Ramos (cell line): ENCODE data around the gene EPHA5.

Experiments
- in situ Hi-C: fragments of 300-500 bp; cut with MboI; formaldehyde crosslinking; loops from one replicate; pipeline ENCODE4 v1.14.3; 2022; ENCODE audit warnings: low sequenced_read_pairs; ENCODE audit not compliant: unreplicated experiment

EPHA5 gene

DNA sequence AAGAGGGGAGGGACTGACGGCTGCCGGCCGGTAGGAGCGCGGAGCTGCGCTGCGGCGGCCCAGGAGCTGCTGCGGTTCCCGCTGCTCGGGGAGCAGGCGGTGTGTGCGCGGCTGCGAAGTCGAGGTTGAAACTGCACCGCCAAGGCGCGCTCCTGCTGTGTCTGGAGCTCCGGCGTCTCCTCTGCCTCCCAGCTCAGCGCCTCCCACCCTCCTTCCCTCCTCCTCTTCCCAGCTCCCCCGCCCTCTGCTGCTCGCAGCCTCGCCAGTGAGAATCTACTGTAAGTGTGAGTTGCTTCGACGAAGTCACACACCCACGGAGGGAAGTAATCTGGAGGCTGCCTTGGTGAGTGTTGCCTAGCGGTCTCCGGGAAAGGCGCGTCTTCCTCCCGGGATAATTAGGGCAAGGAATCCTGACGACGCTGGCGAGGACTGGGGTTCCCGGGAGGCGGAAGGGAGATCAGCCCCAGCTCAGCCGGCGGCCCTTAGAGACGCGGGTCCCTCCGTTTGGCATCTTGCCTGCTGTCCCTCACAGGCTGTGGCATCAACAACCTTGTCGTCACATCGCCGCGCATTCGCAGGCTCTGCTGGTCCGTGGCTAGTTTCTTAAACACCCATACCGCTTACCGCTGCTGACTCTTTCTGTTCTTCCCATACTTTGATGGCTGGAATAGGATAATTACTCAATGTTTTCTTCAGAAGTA, at the start of gene EPHA5:
EPHA5 (minus strand) TSS at position 159 of the 701 bp plus-strand sequence. CDS start 747 bp downstream, outside the sequence.
- in situ Hi-C loops, result no loop called here

GRCh38 chr4:65719635-65720034, 49.3 kb upstream of the EPHA5 start:
- in situ Hi-C loops, result no loop called here

DNA sequence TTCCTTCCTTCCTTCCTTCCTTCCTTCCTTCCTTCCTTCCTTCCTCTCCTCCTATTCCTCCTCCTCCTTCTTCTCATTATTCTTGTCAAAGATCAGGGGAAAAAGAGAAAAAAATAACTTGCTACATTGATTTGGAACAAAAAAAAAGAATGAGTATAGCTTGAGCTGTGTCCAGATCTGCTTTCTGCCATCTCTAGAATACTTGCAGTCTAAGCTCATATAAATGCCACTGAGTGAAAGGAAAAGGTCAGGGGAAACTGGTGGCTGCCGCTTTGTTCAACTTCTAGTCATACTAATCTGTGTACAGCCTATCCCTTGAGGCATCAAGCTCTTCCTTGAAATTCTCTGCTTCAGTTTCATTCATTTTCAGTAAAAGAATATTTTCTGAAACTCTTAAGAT, 28.3 kb upstream of the EPHA5 start:
- in situ Hi-C loops, result no loop called here

DNA sequence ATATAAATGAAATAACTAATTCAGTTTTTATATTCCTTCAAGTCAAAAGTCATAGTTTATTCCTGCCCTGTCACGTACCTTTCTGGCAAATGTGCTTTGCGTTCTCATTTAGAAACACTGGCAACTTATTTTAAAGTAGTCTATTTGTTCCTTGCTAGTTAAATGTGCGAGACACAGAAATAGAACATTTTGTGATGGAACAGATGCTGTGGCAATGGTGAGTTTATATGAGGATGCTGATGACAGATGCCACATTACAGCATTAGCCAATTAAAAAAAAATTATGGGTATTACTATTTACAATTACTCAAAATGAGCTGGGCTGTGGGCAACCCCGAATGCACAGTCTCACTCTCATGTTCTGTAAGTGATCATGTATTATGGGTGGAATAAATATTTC, 26.1 kb upstream of the EPHA5 start:
- in situ Hi-C loops, result no loop called here

GRCh38 chr4:65671372-65671771, 1.1 kb upstream of the EPHA5 start:
- in situ Hi-C loops, result no loop called here

GRCh38 chr4:65670020-65670330, 314 bp downstream of the EPHA5 start:
- in situ Hi-C loops, result no loop called here

GRCh38 chr4:65669111-65670019, 924 bp downstream of the EPHA5 start:
- in situ Hi-C loops, result no loop called here

- in situ Hi-C loops, result no loop called here
Observed at GRCh38 chr4:65668201-65669089, 1.8 kb downstream of the EPHA5 start.

DNA sequence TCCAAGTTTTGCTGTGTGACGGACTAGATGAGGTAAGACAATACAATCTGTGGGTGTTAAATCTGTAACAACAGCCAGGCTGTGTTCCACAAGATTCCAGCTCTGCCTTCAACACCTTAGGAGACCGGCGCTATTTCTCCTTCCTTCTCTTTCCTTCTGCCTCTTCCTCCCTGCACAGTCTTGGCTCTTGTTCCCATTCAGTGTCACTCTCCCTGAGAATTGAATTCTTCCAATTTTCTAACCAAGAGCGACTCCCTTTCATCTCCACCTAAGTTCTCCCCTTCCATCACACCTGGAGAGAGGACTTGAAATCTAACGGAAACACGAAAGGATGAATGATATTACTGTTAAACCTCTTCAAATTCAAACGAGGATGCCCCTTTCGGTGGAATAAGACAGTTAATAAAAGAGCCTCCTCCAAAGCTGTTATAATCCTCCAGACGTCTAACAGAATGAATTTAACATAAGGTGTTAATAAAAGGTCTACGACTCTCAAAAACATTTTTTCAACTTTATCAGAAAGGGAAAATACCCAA, 2.7 kb downstream of the EPHA5 start:
- in situ Hi-C loops, result no loop called here

DNA sequence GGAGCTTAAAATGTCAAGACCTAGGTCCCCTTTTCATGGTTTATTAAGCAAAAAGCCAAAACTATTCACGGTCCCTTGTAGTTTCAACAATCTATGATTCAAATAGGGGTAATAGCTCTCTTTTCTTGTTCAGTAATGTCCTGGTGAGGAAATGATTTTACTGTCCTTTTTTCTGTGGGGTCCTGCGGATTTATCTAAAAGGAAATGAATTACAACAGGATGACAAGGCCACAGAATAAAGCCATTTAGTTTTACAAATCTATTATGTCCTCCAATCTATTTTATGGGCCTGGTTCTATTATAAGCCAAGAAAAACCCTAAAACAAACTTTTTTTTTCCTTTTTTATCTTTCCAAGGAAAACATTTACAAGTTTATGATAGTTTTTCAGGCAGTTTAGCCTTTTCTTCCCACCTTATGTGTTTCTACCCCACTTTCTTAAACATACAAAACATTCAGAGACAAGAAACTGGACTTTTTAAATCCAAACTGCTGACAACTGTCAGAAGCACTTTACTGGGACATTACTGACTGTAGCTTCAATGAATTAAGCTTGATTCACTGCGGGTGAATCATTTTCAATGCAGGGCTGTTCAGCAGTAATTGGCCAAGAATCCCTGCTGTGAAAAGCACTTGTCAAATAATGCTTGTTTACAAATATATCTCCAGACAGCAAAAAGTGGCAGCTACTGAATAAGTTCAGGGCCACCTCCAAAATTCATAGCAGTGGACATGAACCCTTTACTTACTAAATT, 4.3 kb downstream of the EPHA5 start:
- in situ Hi-C loops, result no loop called here

DNA sequence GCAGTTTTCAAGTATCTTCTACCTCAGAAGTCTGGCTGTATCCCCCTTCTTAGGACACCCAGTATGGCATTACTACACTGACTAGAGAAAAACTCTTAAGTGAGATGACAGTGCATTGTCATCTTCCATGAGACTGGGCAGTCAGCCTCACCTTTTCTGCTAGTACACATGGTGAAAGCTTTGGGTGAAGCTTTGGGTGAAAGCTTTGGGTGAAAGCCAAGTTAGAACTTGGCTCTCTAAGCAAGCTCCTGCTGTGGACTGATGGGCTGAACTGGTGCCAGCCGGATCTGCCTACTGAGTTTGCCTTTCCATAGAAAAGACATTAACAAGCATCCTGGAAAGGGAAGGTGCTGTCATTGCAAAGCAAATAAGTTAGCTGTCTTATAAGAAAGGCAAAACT, 8.8 kb downstream of the EPHA5 start:
- in situ Hi-C loops, result no loop called here

DNA sequence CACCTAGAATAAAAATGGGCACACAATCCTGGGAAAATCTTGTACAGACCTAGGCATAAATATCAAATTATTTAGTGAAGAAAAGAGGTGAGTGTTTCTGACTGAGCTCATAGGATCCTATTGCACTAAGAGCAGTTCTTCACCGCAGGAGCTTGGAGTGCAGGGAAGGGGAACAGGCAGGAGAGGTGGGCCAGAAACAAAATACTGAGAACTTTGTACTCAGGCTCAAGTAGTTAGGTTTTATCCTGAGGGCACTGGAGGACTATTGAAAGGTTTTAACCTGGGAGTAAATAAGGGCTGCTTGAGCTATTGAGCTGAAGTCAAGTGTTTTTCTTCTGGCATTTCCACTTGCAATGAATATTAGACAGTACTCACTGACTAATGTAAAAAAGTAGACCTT, 12.2 kb downstream of the EPHA5 start:
- in situ Hi-C loops, result no loop called here

- in situ Hi-C loops, result no loop called here
Observed at GRCh38 chr4:65656008-65656407, 14.3 kb downstream of the EPHA5 start.

DNA sequence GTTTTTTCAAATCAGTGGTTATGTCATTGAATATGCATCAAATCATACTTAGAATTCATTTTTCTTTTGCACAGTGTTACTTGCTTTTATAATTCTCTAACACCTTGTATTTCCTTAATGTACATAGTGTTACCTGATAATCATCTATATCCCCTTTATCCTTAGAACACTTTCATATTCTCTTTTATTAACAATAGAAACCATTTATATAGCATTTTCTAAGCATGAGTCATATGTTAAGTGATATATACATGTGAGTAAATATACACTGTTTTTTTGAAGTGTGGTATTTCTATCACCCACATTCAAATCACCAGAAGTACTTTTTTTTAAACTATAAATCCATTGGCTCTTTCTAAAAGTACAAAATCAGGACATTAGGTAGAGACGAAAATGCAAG, 15.3 kb downstream of the EPHA5 start:
- in situ Hi-C loops, result no loop called here

- in situ Hi-C loops, result no loop called here
Observed at GRCh38 chr4:65653740-65654361, 16.4 kb downstream of the EPHA5 start.

DNA sequence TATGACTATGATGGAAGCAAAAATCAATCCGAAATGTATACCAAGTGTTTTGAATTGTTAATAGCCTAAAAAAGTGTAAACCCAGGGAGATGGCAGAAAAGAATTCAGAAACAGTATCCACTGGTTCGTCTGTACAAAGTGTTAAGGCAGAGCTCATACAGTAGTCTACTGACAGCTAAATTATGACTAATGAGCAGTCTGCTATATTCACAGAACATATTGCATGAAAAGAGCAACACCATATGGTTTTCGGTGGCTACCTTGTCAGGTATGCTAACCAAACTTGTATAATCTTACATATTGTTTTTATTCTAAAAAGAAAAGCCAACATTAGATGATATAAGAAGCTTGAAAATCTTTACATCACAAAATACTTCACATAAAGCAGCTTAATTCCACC, 18.5 kb downstream of the EPHA5 start:
- in situ Hi-C loops, result no loop called here

DNA sequence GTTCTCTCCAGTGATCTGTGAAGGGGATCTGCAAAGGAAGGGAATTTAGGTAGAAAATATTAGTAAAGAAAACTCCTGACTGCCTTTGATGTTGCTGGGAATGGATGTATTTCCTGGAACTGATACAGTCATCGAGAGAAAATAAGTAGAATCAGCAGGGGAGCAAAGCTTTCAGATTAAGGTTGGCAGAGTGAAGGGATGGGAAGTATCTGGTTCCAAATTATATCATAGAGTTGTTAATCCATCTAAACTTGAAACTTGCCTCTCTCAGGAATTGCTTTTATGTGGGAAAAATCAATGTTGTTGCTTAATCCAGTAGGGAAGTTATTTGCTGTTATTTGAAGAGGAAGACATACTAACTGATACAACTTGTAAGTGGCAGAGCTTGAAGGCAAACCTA, 19.3 kb downstream of the EPHA5 start:
- in situ Hi-C loops, result no loop called here

- in situ Hi-C loops, result no loop called here
Observed at GRCh38 chr4:65646136-65646535, 24.2 kb downstream of the EPHA5 start.

GRCh38 chr4:65645185-65645584, 25.1 kb downstream of the EPHA5 start:
- in situ Hi-C loops, result no loop called here
